Activated naive CD8-positive, alpha-beta T cell treated with anti-CD3 and anti-CD28 coated beads, Interleukin-2, amount 50 U/mL, for 24 hours (primary cell): ENCODE measurements around the gene RYR2.

ENCODE experiments used
- ATAC-seq: fragments of 150-1000 bp; cut with Tn5 transposase; one replicate; pipeline ENCODE4 v1.10.0; 2021
- DNase-seq: peaks from one replicate; pipeline ENCODE4 v3.0.0; 2021
- H3K27ac Mint-ChIP-seq: one replicate; pipeline ENCODE4 v1.8.0; 2021; ENCODE audit warnings: mild to moderate bottlenecking, mixed read lengths
- H3K27me3 Mint-ChIP-seq: one replicate; pipeline ENCODE4 v1.8.0; 2021; ENCODE audit warnings: mixed read lengths
- H3K36me3 Mint-ChIP-seq: one replicate; pipeline ENCODE4 v1.8.0; 2021; ENCODE audit warnings: low read depth, mixed read lengths
- H3K4me1 Mint-ChIP-seq: one replicate; pipeline ENCODE4 v1.8.0; 2021; ENCODE audit warnings: mixed read lengths
- H3K4me3 Mint-ChIP-seq: one replicate; pipeline ENCODE4 v1.8.0; 2021; ENCODE audit warnings: mild to moderate bottlenecking, moderate library complexity, mixed read lengths
- H3K9me3 Mint-ChIP-seq: one replicate; pipeline ENCODE4 v1.8.0; 2021; ENCODE audit warnings: mixed read lengths

RYR2 gene

GRCh38 chr1:237293804-237294203, 251.8 kb downstream of the RYR2 start:
- Mint-ChIP-seq H3K9me3 (peaks cover 4% of the 10 kb centered on the region), H3K36me3 (no peaks in the 10 kb centered on the region)

GRCh38 chr1:237296861-237297260, 254.9 kb downstream of the RYR2 start:
- H3K27me3 Mint-ChIP-seq, result no peaks in the 10 kb centered on the region
- H3K27ac Mint-ChIP-seq, result no peak overlapping the region
- H3K4me1 Mint-ChIP-seq, result no peaks in the 10 kb centered on the region
- no peak overlapping the region for H3K4me3 Mint-ChIP-seq
- no peak for DNase-seq
- ATAC-seq, result no peak
- H3K36me3 Mint-ChIP-seq, result no peaks in the 10 kb centered on the region
- no peaks in the 10 kb centered on the region for H3K9me3 Mint-ChIP-seq

More at GRCh38 chr1:237293804-237294203, 251.8 kb downstream of the RYR2 start:
- peaks cover 4% of the 10 kb centered on the region for H3K27me3 Mint-ChIP-seq
- ATAC-seq (no peak), DNase-seq (no peak)
- no peaks in the 10 kb centered on the region for H3K4me1 Mint-ChIP-seq
- no peak overlapping the region for H3K4me3 Mint-ChIP-seq
- H3K27ac Mint-ChIP-seq, result no peak overlapping the region

GRCh38 chr1:237300642-237301041, 258.7 kb downstream of the RYR2 start:
- DNase-seq, result no peak
- no peak overlapping the region for H3K27ac Mint-ChIP-seq
- no peaks in the 10 kb centered on the region for H3K36me3 Mint-ChIP-seq
- no peaks in the 10 kb centered on the region for H3K4me1 Mint-ChIP-seq
- no peak overlapping the region for H3K4me3 Mint-ChIP-seq
- no peak for ATAC-seq
- H3K9me3 Mint-ChIP-seq, result no peaks in the 10 kb centered on the region
- H3K27me3 Mint-ChIP-seq, result no peaks in the 10 kb centered on the region

GRCh38 chr1:237303929-237304328, 261.9 kb downstream of the RYR2 start:
- H3K4me3 Mint-ChIP-seq, result no peak overlapping the region
- H3K9me3 Mint-ChIP-seq, result no peaks in the 10 kb centered on the region
- no peaks in the 10 kb centered on the region for H3K4me1 Mint-ChIP-seq
- DNase-seq (no peak), ATAC-seq (no peak)
- H3K27ac Mint-ChIP-seq, result no peak overlapping the region
- H3K36me3 Mint-ChIP-seq, result no peaks in the 10 kb centered on the region
- no peaks in the 10 kb centered on the region for H3K27me3 Mint-ChIP-seq

- Mint-ChIP-seq H3K4me3 (no peak overlapping the region), H3K27ac (no peak overlapping the region), H3K4me1 (no peaks in the 10 kb centered on the region), H3K27me3 (no peaks in the 10 kb centered on the region), H3K36me3 (no peaks in the 10 kb centered on the region), H3K9me3 (no peaks in the 10 kb centered on the region)
- DNase-seq, result no peak
- no peak for ATAC-seq
Observed at GRCh38 chr1:237306726-237307125, 264.7 kb downstream of the RYR2 start.

- DNase-seq (no peak), ATAC-seq (no peak)
- Mint-ChIP-seq H3K36me3 (no peaks in the 10 kb centered on the region), H3K27ac (no peak overlapping the region), H3K4me3 (no peak overlapping the region), H3K4me1 (no peaks in the 10 kb centered on the region), H3K27me3 (no peaks in the 10 kb centered on the region), H3K9me3 (no peaks in the 10 kb centered on the region)
Observed at GRCh38 chr1:237309595-237310118, 267.7 kb downstream of the RYR2 start.

GRCh38 chr1:237316352-237316751, 274.4 kb downstream of the RYR2 start:
- DNase-seq (no peak), ATAC-seq (no peak)
- H3K4me1 Mint-ChIP-seq, result no peaks in the 10 kb centered on the region
- no peaks in the 10 kb centered on the region for H3K9me3 Mint-ChIP-seq
- H3K36me3 Mint-ChIP-seq, result no peaks in the 10 kb centered on the region
- H3K27me3 Mint-ChIP-seq, result peaks cover 1% of the 10 kb centered on the region
- H3K27ac Mint-ChIP-seq, result no peak overlapping the region
- H3K4me3 Mint-ChIP-seq, result no peak overlapping the region

- DNase-seq (no peak), ATAC-seq (no peak)
- H3K4me3 Mint-ChIP-seq, result no peak overlapping the region
- H3K27ac Mint-ChIP-seq, result no peak overlapping the region
- H3K36me3 Mint-ChIP-seq, result no peaks in the 10 kb centered on the region
- peaks cover 1% of the 10 kb centered on the region for H3K27me3 Mint-ChIP-seq
- no peaks in the 10 kb centered on the region for H3K4me1 Mint-ChIP-seq
- no peaks in the 10 kb centered on the region for H3K9me3 Mint-ChIP-seq
Observed at GRCh38 chr1:237318748-237319147, 276.8 kb downstream of the RYR2 start.

GRCh38 chr1:237320890-237321289, 278.9 kb downstream of the RYR2 start:
- Mint-ChIP-seq H3K36me3 (no peaks in the 10 kb centered on the region), H3K4me1 (no peaks in the 10 kb centered on the region), H3K27me3 (no peaks in the 10 kb centered on the region), H3K9me3 (no peaks in the 10 kb centered on the region), H3K4me3 (no peak overlapping the region), H3K27ac (no peak overlapping the region)
- ATAC-seq, result no peak
- no peak for DNase-seq

- Mint-ChIP-seq H3K36me3 (no peaks in the 10 kb centered on the region), H3K9me3 (no peaks in the 10 kb centered on the region), H3K27me3 (no peaks in the 10 kb centered on the region), H3K4me1 (no peaks in the 10 kb centered on the region), H3K4me3 (no peak overlapping the region), H3K27ac (no peak overlapping the region)
- no peak for DNase-seq
- no peak for ATAC-seq
Observed at GRCh38 chr1:237324226-237324625, 282.2 kb downstream of the RYR2 start.

- DNase-seq, result no peak
- Mint-ChIP-seq H3K27me3 (no peaks in the 10 kb centered on the region), H3K4me3 (no peak overlapping the region), H3K4me1 (no peaks in the 10 kb centered on the region), H3K36me3 (no peaks in the 10 kb centered on the region), H3K9me3 (no peaks in the 10 kb centered on the region), H3K27ac (no peak overlapping the region)
- ATAC-seq, result no peak
Observed at GRCh38 chr1:237327061-237327460, 285.1 kb downstream of the RYR2 start.

GRCh38 chr1:237340892-237341291, 298.9 kb downstream of the RYR2 start:
- H3K27me3 Mint-ChIP-seq, result peaks cover 2% of the 10 kb centered on the region
- ATAC-seq (no peak), DNase-seq (no peak)
- H3K4me3 Mint-ChIP-seq, result no peak overlapping the region
- no peaks in the 10 kb centered on the region for H3K36me3 Mint-ChIP-seq
- H3K9me3 Mint-ChIP-seq, result peaks cover 4% of the 10 kb centered on the region
- no peaks in the 10 kb centered on the region for H3K4me1 Mint-ChIP-seq
- no peak overlapping the region for H3K27ac Mint-ChIP-seq

- H3K4me1 Mint-ChIP-seq, result no peaks in the 10 kb centered on the region
- H3K9me3 Mint-ChIP-seq, result peaks cover 4% of the 10 kb centered on the region
- peaks cover 2% of the 10 kb centered on the region for H3K27me3 Mint-ChIP-seq
- no peak overlapping the region for H3K27ac Mint-ChIP-seq
- no peak for ATAC-seq
- DNase-seq, result no peak
- no peaks in the 10 kb centered on the region for H3K36me3 Mint-ChIP-seq
- no peak overlapping the region for H3K4me3 Mint-ChIP-seq
Observed at GRCh38 chr1:237341391-237341790, 299.4 kb downstream of the RYR2 start.

- H3K4me3 Mint-ChIP-seq, result no peak overlapping the region
- no peaks in the 10 kb centered on the region for H3K4me1 Mint-ChIP-seq
- H3K27me3 Mint-ChIP-seq, result peaks cover 2% of the 10 kb centered on the region
- H3K36me3 Mint-ChIP-seq, result no peaks in the 10 kb centered on the region
- no peak for ATAC-seq
- no peak overlapping the region for H3K27ac Mint-ChIP-seq
- DNase-seq, result no peak
- peaks cover 4% of the 10 kb centered on the region for H3K9me3 Mint-ChIP-seq
Observed at GRCh38 chr1:237342730-237343129, 300.7 kb downstream of the RYR2 start.

- Mint-ChIP-seq H3K27ac (no peak overlapping the region), H3K4me3 (no peak overlapping the region), H3K4me1 (no peaks in the 10 kb centered on the region), H3K27me3 (peaks cover 2% of the 10 kb centered on the region), H3K36me3 (no peaks in the 10 kb centered on the region), H3K9me3 (no peaks in the 10 kb centered on the region)
- DNase-seq (no peak), ATAC-seq (no peak)
Observed at GRCh38 chr1:237352747-237353146, 310.8 kb downstream of the RYR2 start.

GRCh38 chr1:237353918-237354317, 311.9 kb downstream of the RYR2 start:
- ATAC-seq (no peak), DNase-seq (no peak)
- H3K27ac Mint-ChIP-seq, result no peak overlapping the region
- no peak overlapping the region for H3K4me3 Mint-ChIP-seq
- H3K36me3 Mint-ChIP-seq, result no peaks in the 10 kb centered on the region
- H3K4me1 Mint-ChIP-seq, result no peaks in the 10 kb centered on the region
- peaks cover 2% of the 10 kb centered on the region for H3K27me3 Mint-ChIP-seq
- H3K9me3 Mint-ChIP-seq, result no peaks in the 10 kb centered on the region
